H9 (cell line): Measurements from ENCODE around the gene HS3ST1. TPM values are rescaled to one million over a fixed set of nuclear protein-coding genes. Genes with fewer than 3 reads are reported as not detected.

Experiments
- DNase-seq: peaks from one replicate; pipeline ENCODE4 v3.0.0-alpha.2; 2017
- H2AFZ ChIP-seq: one replicate; pipeline ENCODE4 v1.6.1; 2013; ENCODE audit warnings: mild to moderate bottlenecking, low read length, control low read depth, moderate library complexity
- H2AK5ac ChIP-seq: 2 replicates; pipeline ENCODE4 v1.6.1; 2013; ENCODE audit warnings: low read length, control low read depth, mixed read lengths; ENCODE audit not compliant: insufficient read length
- H2BK120ac ChIP-seq: one replicate; pipeline ENCODE4 v1.6.1; 2013; ENCODE audit warnings: low read depth, mild to moderate bottlenecking, low read length, control low read depth, inconsistent platforms; ENCODE audit not compliant: poor library complexity, severe bottlenecking
- H2BK12ac ChIP-seq: 2 replicates; pipeline ENCODE4 v1.6.1; 2013; ENCODE audit warnings: low read length, control low read depth, mixed read lengths, low read depth; ENCODE audit not compliant: insufficient read length
- H2BK15ac ChIP-seq: 2 replicates; pipeline ENCODE4 v1.6.1; 2013; ENCODE audit warnings: low read depth, low read length, control low read depth
- H2BK20ac ChIP-seq: one replicate; pipeline ENCODE4 v1.6.1; 2013; ENCODE audit warnings: low read depth, mild to moderate bottlenecking, low read length, control low read depth, inconsistent platforms; ENCODE audit not compliant: poor library complexity, severe bottlenecking
- H2BK5ac ChIP-seq: 2 replicates; pipeline ENCODE4 v1.6.1; 2013; ENCODE audit warnings: low read length, control low read depth, mixed read lengths; ENCODE audit not compliant: insufficient read length
- H3K14ac ChIP-seq: 2 replicates; pipeline ENCODE4 v1.6.1; 2013; ENCODE audit warnings: low read length, control low read depth; ENCODE audit not compliant: insufficient read depth
- H3K18ac ChIP-seq: 2 replicates; pipeline ENCODE4 v1.6.1; 2013; ENCODE audit warnings: low read depth, mild to moderate bottlenecking, mixed read lengths, low read length, control low read depth; ENCODE audit not compliant: insufficient read length
- H3K23ac ChIP-seq: 2 replicates; pipeline ENCODE4 v1.6.1; 2013; ENCODE audit warnings: low read length, control low read depth, mixed read lengths, low read depth; ENCODE audit not compliant: insufficient read length
- H3K23me2 ChIP-seq: 2 replicates; pipeline ENCODE4 v1.6.1; 2013; ENCODE audit warnings: low read depth, mild to moderate bottlenecking, mixed read lengths, low read length, control low read depth; ENCODE audit not compliant: insufficient read length, poor library complexity, severe bottlenecking
- H3K27ac ChIP-seq: 2 replicates; pipeline ENCODE4 v1.5.1; 2013; ENCODE audit warnings: low read length, control low read depth, mixed read lengths, low read depth; ENCODE audit not compliant: insufficient read length
- H3K27me3 ChIP-seq: 2 replicates; pipeline ENCODE4 v1.6.1; 2013; ENCODE audit warnings: low read length, control low read depth, inconsistent platforms; ENCODE audit not compliant: insufficient read depth
- H3K4ac ChIP-seq: 2 replicates; pipeline ENCODE4 v1.6.1; 2013; ENCODE audit warnings: low read depth, mild to moderate bottlenecking, control low read depth, inconsistent platforms, low read length, moderate library complexity
- H3K4me1 ChIP-seq: 2 replicates; pipeline ENCODE4 v1.6.1; 2013; ENCODE audit warnings: low read length, control low read depth, inconsistent platforms; ENCODE audit not compliant: insufficient read depth
- H3K4me2 ChIP-seq: 2 replicates; pipeline ENCODE4 v1.6.1; 2013; ENCODE audit warnings: low read length, control low read depth, mixed read lengths; ENCODE audit not compliant: insufficient read length, insufficient read depth
- H3K56ac ChIP-seq: 2 replicates; pipeline ENCODE4 v1.6.1; 2013; ENCODE audit warnings: low read depth, mild to moderate bottlenecking, mixed read lengths, low read length, control low read depth; ENCODE audit not compliant: insufficient read length
- H3K79me1 ChIP-seq: 2 replicates; pipeline ENCODE4 v1.6.1; 2013; ENCODE audit warnings: low read depth, mild to moderate bottlenecking, moderate library complexity, low read length, control low read depth, inconsistent platforms; ENCODE audit not compliant: insufficient read depth, poor library complexity, severe bottlenecking
- H3K79me2 ChIP-seq: 2 replicates; pipeline ENCODE4 v1.6.1; 2013; ENCODE audit warnings: low read length, control low read depth, inconsistent platforms; ENCODE audit not compliant: insufficient read depth
- H3K9ac ChIP-seq: 2 replicates; pipeline ENCODE4 v1.6.1; 2013; ENCODE audit warnings: low read length, control low read depth, mixed read lengths; ENCODE audit not compliant: insufficient read length; ENCODE audit errors: extremely low read depth
- H3K9me3 ChIP-seq: one replicate; pipeline ENCODE4 v1.6.1; 2013; ENCODE audit warnings: low read depth, low read length, inconsistent platforms; ENCODE audit not compliant: control insufficient read depth
- H3T11ph ChIP-seq: one replicate; pipeline ENCODE4 v1.6.1; 2013; ENCODE audit warnings: mild to moderate bottlenecking, low read length, control low read depth, inconsistent platforms
- H4K20me1 ChIP-seq: one replicate; pipeline ENCODE4 v1.6.1; 2013; ENCODE audit not compliant: control insufficient read depth, insufficient read length, insufficient read depth
- H4K5ac ChIP-seq: 2 replicates; pipeline ENCODE4 v1.6.1; 2013; ENCODE audit warnings: low read depth, mild to moderate bottlenecking, mixed read lengths, low read length, control low read depth; ENCODE audit not compliant: insufficient read length
- H4K8ac ChIP-seq: replicated peaks from 2 replicates; pipeline ENCODE4 v1.6.1; 2013; ENCODE audit warnings: low read length, control low read depth, mixed read lengths, low read depth; ENCODE audit not compliant: insufficient read length
- H4K91ac ChIP-seq: 2 replicates; pipeline ENCODE4 v1.6.1; 2013; ENCODE audit warnings: low read depth, mild to moderate bottlenecking, moderate library complexity, mixed read lengths, low read length, control low read depth; ENCODE audit not compliant: insufficient read length
- H3K27ac Mint-ChIP-seq, 3 experiments: 2 replicates in 2 of 3; 3 replicates in 1 of 3; pipeline ENCODE4 v1.8.0; 2020 to 2021; ENCODE audit warnings: mixed read lengths in 3 of 3, mild to moderate bottlenecking in 1 of 3, moderate library complexity in 1 of 3
- H3K27me3 Mint-ChIP-seq: 2 replicates; pipeline ENCODE4 v1.8.0; 2021; ENCODE audit warnings: low read depth, mild to moderate bottlenecking, moderate library complexity, mixed read lengths
- H3K36me3 Mint-ChIP-seq, 3 experiments: 2 replicates in 2 of 3; 3 replicates in 1 of 3; pipeline ENCODE4 v1.8.0; 2020 to 2021; ENCODE audit warnings: low read depth in 3 of 3, mixed read lengths in 3 of 3; ENCODE audit not compliant: insufficient read depth in 1 of 3
- H3K4me1 Mint-ChIP-seq, 2 experiments: 2 replicates each; pipeline ENCODE4 v1.8.0; 2020; ENCODE audit warnings: mixed read lengths in 2 of 2
- H3K4me3 Mint-ChIP-seq, 2 experiments: 2 replicates in 1 of 2; 3 replicates in 1 of 2; pipeline ENCODE4 v1.8.0; 2020 to 2021; ENCODE audit warnings: mild to moderate bottlenecking in 2 of 2, mixed read lengths in 2 of 2, moderate library complexity in 1 of 2
- H3K9me3 Mint-ChIP-seq, 2 experiments: 2 replicates in 1 of 2; 3 replicates in 1 of 2; pipeline ENCODE4 v1.8.0; 2020; ENCODE audit warnings: mild to moderate bottlenecking in 2 of 2, mixed read lengths in 2 of 2, moderate library complexity in 1 of 2
- CTCF ChIP-seq: fragments of 200-600 bp; sonication (generic); conservative IDR thresholded peaks from 3 replicates; pipeline ENCODE4 v1.8.0; 2021; ENCODE audit warnings: antibody characterized with exemption, mild to moderate bottlenecking
- WGBS: extraction: QIAGEN DNeasy Blood & Tissue Kit; methylation state at CpG from one replicate; pipeline ENCODE4 v1.1.7; 2013; ENCODE audit warnings: missing lambda C conversion rate, low lambda C conversion rate, mixed read lengths; ENCODE audit not compliant: insufficient read length; ENCODE audit errors: extremely low coverage; 5-methylcytosine and 5-hydroxymethylcytosine counted together
- total RNA-seq: library from RNA; stranded (reverse); gene quantifications from 2 replicates; pipeline ENCODE4 v1.2.1, GENCODE V29; 2021

Gene HS3ST1
- total RNA-seq, 1 experiment from 2014 or later, result 0.04 TPM

- no peak overlapping the region for H3K27ac Mint-ChIP-seq
- Histone ChIP-seq H3K79me1 (no peaks in the 10 kb centered on the region), H3K4me1 (0 out of 2 replicates have a peak, but pooled peaks cover 2% of the 10 kb centered on the region), H2BK20ac (no peak overlapping the region), H4K20me1 (no peaks in the 10 kb centered on the region), H3K14ac (no peak overlapping the region), H3K9me3 (no peaks in the 10 kb centered on the region), H4K5ac (no peak overlapping the region), H3K4me2 (no peak overlapping the region), H3K4ac (no peak overlapping the region), H3K9ac (no peak overlapping the region), H3K79me2 (no peaks in the 10 kb centered on the region), H4K8ac (no peak overlapping the region), H2AFZ (no peak overlapping the region), H2BK15ac (no peak overlapping the region), H2BK120ac (no peak overlapping the region), H4K91ac (no peak overlapping the region), H3T11ph (no peak overlapping the region), H2AK5ac (no peak overlapping the region), H2BK5ac (no peak overlapping the region), H3K27ac (no peak overlapping the region), H2BK12ac (no peak overlapping the region), H3K56ac (no peak overlapping the region), H3K27me3 (peaks cover 22% of the 10 kb centered on the region; the same call in 1 of the 2 replicates), H3K18ac (no peak overlapping the region), H3K23me2 (peaks cover 25% of the 10 kb centered on the region), H3K23ac (no peak overlapping the region)
- no peaks in the 10 kb centered on the region for H3K9me3 Mint-ChIP-seq
- DNase-seq, result no peak
- WGBS, result no CpG with 5 or more reads among the region's 2 CpGs
- 0 out of 5 replicates have a peak overlapping the region, but pooled peaks of 1 of the 2 experiments have one; percentile 14 for H3K4me3 Mint-ChIP-seq
- H3K4me1 Mint-ChIP-seq, result peaks cover 12 to 13% of the 10 kb centered on the region in 2 experiments
- peaks cover 65% of the 10 kb centered on the region for H3K27me3 Mint-ChIP-seq
- no peaks in the 10 kb centered on the region for H3K36me3 Mint-ChIP-seq
- TF ChIP-seq CTCF, result no peak
These were observed 1.8 kb upstream of the HS3ST1 start for GRCh38 chr4:11430536-11430935.
